IPS-15b (cell line): ENCODE data around the gene ZNF234.
A peak's percentile ranks its signal among the peaks of the same experiment; 100 is the strongest.
"Not testable (repeated sequence)": the region's sequence is repeated elsewhere in the genome, so short reads cannot be mapped to it uniquely, and the experiment has no call there.

Experiments
- H3K27me3 ChIP-seq: one replicate; pipeline ENCODE4 v1.6.1; 2013; ENCODE audit warnings: low read length; ENCODE audit not compliant: control insufficient read depth, insufficient read depth
- H3K36me3 ChIP-seq: one replicate; pipeline ENCODE4 v1.6.1; 2013; ENCODE audit warnings: low read length; ENCODE audit not compliant: control insufficient read depth, insufficient read depth
- H3K4me1 ChIP-seq: one replicate; pipeline ENCODE4 v1.6.1; 2013; ENCODE audit warnings: mild to moderate bottlenecking, low read length; ENCODE audit not compliant: control insufficient read depth, insufficient read depth
- H3K4me3 ChIP-seq: one replicate; pipeline ENCODE4 v1.5.1; 2013; ENCODE audit warnings: low read depth, low read length
- H3K9ac ChIP-seq: one replicate; pipeline ENCODE4 v1.6.1; 2013; ENCODE audit warnings: low read depth, mild to moderate bottlenecking, low read length
- H3K9me3 ChIP-seq: one replicate; pipeline ENCODE4 v1.6.1; 2013; ENCODE audit warnings: mild to moderate bottlenecking, low read length; ENCODE audit not compliant: control insufficient read depth, insufficient read depth

The ZNF234 gene

GRCh38 chr19:44142059-44142433, 692 bp downstream of the ZNF234 start:
- Histone ChIP-seq H3K9ac (no peak overlapping the region), H3K9me3 (no peaks in the 10 kb centered on the region), H3K4me3 (peak overlapping the region; percentile 84), H3K27me3 (no peaks in the 10 kb centered on the region), H3K4me1 (no peaks in the 10 kb centered on the region), H3K36me3 (no peaks in the 10 kb centered on the region)

- no peaks in the 10 kb centered on the region for H3K27me3 ChIP-seq
- no peak overlapping the region for H3K9ac ChIP-seq
- no peaks in the 10 kb centered on the region for H3K9me3 ChIP-seq
- H3K36me3 ChIP-seq, result peaks cover 3% of the 10 kb centered on the region
- H3K4me1 ChIP-seq, result no peaks in the 10 kb centered on the region
- H3K4me3 ChIP-seq, result no peak overlapping the region
Measured at GRCh38 chr19:44149776-44150175, 8.4 kb downstream of the ZNF234 start.

- no peaks in the 10 kb centered on the region for H3K4me1 ChIP-seq
- H3K9me3 ChIP-seq, result peaks cover 6% of the 10 kb centered on the region
- H3K36me3 ChIP-seq, result peaks cover 9% of the 10 kb centered on the region
- no peak overlapping the region for H3K9ac ChIP-seq
- H3K27me3 ChIP-seq, result no peaks in the 10 kb centered on the region
- no peak overlapping the region for H3K4me3 ChIP-seq
Measured at GRCh38 chr19:44151491-44151890, 10.1 kb downstream of the ZNF234 start.

GRCh38 chr19:44156475-44156874, 15.1 kb downstream of the ZNF234 start:
- no peak overlapping the region for H3K4me3 ChIP-seq
- no peak overlapping the region for H3K9ac ChIP-seq
- H3K36me3 ChIP-seq, result peaks cover 13% of the 10 kb centered on the region

GRCh38 chr19:44163789-44164188, 22.4 kb downstream of the ZNF234 start:
- Histone ChIP-seq H3K36me3 (peaks cover 3% of the 10 kb centered on the region), H3K4me1 (no peaks in the 10 kb centered on the region), H3K4me3 (no peak overlapping the region), H3K27me3 (no peaks in the 10 kb centered on the region), H3K9ac (no peak overlapping the region), H3K9me3 (no peaks in the 10 kb centered on the region)

More at GRCh38 chr19:44156475-44156874, 15.1 kb downstream of the ZNF234 start:
- Histone ChIP-seq H3K4me1 (no peaks in the 10 kb centered on the region), H3K27me3 (no peaks in the 10 kb centered on the region), H3K9me3 (peaks cover 13% of the 10 kb centered on the region)

DNA sequence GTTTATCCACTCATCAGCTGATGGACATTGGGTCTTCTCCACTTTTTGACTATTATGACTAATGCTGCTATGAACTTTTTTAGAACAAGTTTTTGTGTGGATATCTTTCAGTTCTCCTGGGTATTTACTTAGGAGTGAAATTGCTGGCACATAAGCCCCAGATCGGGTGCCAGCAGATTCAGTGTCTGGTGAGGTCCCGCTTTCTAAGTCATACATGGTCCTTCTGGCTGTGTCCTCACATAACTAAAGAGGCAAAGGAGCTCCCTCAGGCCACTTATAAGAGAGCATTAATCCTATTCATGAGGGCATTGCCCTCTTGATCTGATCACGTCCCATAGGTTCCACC, 22.9 kb downstream of the ZNF234 start:
- Histone ChIP-seq H3K9ac (no peak overlapping the region), H3K4me1 (no peaks in the 10 kb centered on the region), H3K4me3 (peak overlapping the region; percentile 85), H3K9me3 (no peaks in the 10 kb centered on the region), H3K36me3 (peaks cover 3% of the 10 kb centered on the region), H3K27me3 (no peaks in the 10 kb centered on the region)

GRCh38 chr19:44164673-44165512, 23.5 kb downstream of the ZNF234 start, which contains the start of gene ZNF226:
ZNF226 (plus strand) TSS chr19:44165100; CDS start chr19:44170081, 4,981 bp downstream.
- H3K9me3 ChIP-seq, result no peaks in the 10 kb centered on the region
- no peaks in the 10 kb centered on the region for H3K27me3 ChIP-seq
- no peaks in the 10 kb centered on the region for H3K4me1 ChIP-seq
- H3K9ac ChIP-seq, result peak within 1 kb of the TSS; percentile 86
- peak within 1 kb of the TSS; percentile 85 for H3K4me3 ChIP-seq
- peaks cover 3% of the 10 kb centered on the region for H3K36me3 ChIP-seq

DNA sequence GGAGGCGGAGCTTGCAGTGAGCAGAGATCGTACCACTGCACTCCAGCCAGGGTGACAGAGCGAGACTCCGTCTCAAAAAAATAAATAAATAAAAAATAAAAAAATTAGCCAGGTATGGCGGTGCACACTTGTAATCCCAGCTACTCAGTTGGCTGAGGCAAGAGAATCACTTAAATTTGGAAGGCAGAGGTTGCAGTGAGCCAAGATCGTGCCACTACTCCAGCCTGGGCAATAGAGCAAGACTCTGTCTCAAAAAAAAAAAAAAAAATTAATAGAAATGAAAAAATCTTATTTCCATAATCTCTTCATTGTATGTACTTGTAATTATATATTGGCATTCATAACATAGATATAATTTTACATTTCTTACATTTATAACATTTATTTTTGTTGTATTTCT, 29.3 kb downstream of the ZNF234 start:
- not testable (repeated sequence) for H3K9ac ChIP-seq, H3K4me3 ChIP-seq, H3K27me3 ChIP-seq, H3K9me3 ChIP-seq, H3K4me1 ChIP-seq
- peaks cover 27% of the 10 kb centered on the region for H3K36me3 ChIP-seq

DNA sequence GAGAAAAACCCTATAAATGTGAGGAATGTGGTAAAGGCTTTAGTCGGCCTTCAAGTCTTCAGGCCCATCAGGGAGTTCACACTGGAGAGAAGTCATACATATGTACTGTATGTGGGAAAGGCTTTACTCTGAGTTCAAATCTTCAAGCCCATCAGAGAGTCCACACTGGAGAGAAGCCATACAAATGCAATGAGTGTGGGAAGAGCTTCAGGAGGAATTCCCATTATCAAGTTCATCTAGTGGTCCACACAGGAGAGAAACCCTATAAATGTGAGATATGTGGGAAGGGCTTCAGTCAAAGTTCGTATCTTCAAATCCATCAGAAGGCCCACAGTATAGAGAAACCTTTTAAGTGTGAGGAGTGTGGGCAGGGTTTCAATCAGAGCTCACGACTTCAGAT, 35.2 kb downstream of the ZNF234 start:
- H3K4me3 ChIP-seq, result no peak overlapping the region
- H3K4me1 ChIP-seq, result no peaks in the 10 kb centered on the region
- H3K9ac ChIP-seq, result no peak overlapping the region
- H3K36me3 ChIP-seq, result peaks cover 34% of the 10 kb centered on the region
- peaks cover 9% of the 10 kb centered on the region for H3K9me3 ChIP-seq
- H3K27me3 ChIP-seq, result no peaks in the 10 kb centered on the region

DNA sequence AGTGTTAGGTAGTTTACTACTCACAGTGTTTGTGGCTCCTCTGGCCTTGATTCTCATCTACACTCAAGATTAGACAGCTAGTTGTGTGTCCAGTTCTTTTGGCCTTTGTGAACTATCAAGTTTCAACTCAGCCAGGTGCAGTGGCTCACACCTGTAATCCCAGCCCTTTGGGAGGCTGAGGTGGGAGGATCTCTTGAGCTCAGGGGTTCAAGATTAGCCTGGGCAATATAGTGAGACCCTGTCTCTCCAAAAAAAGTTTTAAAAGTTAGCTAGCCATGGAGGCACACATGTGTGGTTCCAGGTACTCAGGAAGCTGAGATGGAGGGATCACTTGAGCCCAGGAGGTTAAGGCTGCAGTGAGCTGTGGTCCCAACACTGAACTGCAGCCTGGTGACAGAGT, 39.6 kb downstream of the ZNF234 start:
- peaks cover 12% of the 10 kb centered on the region for H3K36me3 ChIP-seq
- H3K4me1 ChIP-seq, result no peaks in the 10 kb centered on the region
- peaks cover 5% of the 10 kb centered on the region for H3K9me3 ChIP-seq

GRCh38 chr19:44182145-44182544, 40.8 kb downstream of the ZNF234 start:
- Histone ChIP-seq H3K27me3 (no peaks in the 10 kb centered on the region), H3K9ac (no peak overlapping the region), H3K4me3 (no peak overlapping the region), H3K9me3 (no peaks in the 10 kb centered on the region), H3K36me3 (peaks cover 2% of the 10 kb centered on the region), H3K4me1 (no peaks in the 10 kb centered on the region)

More for the DNA sequence above, 39.6 kb downstream of the ZNF234 start:
- Histone ChIP-seq H3K4me3 (no peak overlapping the region), H3K27me3 (no peaks in the 10 kb centered on the region), H3K9ac (no peak overlapping the region)

- Histone ChIP-seq H3K4me3 (no peak overlapping the region), H3K9ac (no peak overlapping the region), H3K9me3 (no peaks in the 10 kb centered on the region), H3K27me3 (no peaks in the 10 kb centered on the region), H3K36me3 (no peaks in the 10 kb centered on the region), H3K4me1 (no peaks in the 10 kb centered on the region)
Measured at GRCh38 chr19:44190020-44190419, 48.7 kb downstream of the ZNF234 start.
